Glutamatergic neuron (in vitro differentiated cells): Measurements from ENCODE around the gene SLF2. TPM values are rescaled to one million over a fixed set of nuclear protein-coding genes. Genes with fewer than 3 reads are reported as not detected.

ENCODE experiments used
- DNase-seq: peaks from one replicate; pipeline ENCODE4 v3.0.0; 2022
- H3K27ac Mint-ChIP-seq: one replicate; pipeline ENCODE4 v1.8.0; 2020; ENCODE audit warnings: mild to moderate bottlenecking, mixed read lengths, inconsistent platforms; ENCODE audit not compliant: unreplicated experiment
- H3K27me3 Mint-ChIP-seq: one replicate; pipeline ENCODE4 v1.8.0; 2020; ENCODE audit warnings: mild to moderate bottlenecking, moderate library complexity, mixed read lengths, inconsistent platforms; ENCODE audit not compliant: unreplicated experiment
- H3K36me3 Mint-ChIP-seq: one replicate; pipeline ENCODE4 v1.8.0; 2020; ENCODE audit warnings: mild to moderate bottlenecking, mixed read lengths, inconsistent platforms; ENCODE audit not compliant: unreplicated experiment
- H3K4me1 Mint-ChIP-seq: one replicate; pipeline ENCODE4 v1.8.0; 2020; ENCODE audit warnings: mild to moderate bottlenecking, low read depth, mixed read lengths, inconsistent platforms; ENCODE audit not compliant: unreplicated experiment
- H3K4me3 Mint-ChIP-seq: one replicate; pipeline ENCODE4 v1.8.0; 2020; ENCODE audit warnings: mild to moderate bottlenecking, mixed read lengths, inconsistent platforms; ENCODE audit not compliant: unreplicated experiment
- H3K9me3 Mint-ChIP-seq: one replicate; pipeline ENCODE4 v1.8.0; 2020; ENCODE audit warnings: mild to moderate bottlenecking, moderate library complexity, mixed read lengths, inconsistent platforms; ENCODE audit not compliant: unreplicated experiment
- total RNA-seq: library from RNA; stranded (reverse); fragmentation: NEBNext Ultra II Directional; extraction: Animal tissue kit (Norgen Biotek cat#: 25700); gene quantifications from one replicate; pipeline ENCODE4 v1.2.1, GENCODE V29; 2021; ENCODE audit not compliant: unreplicated experiment
- TF ChIP-seq, protein P1 (sequence below): fragments of 200-600 bp; sonication (generic); IDR thresholded peaks from one replicate; pipeline ENCODE4 v1.5.0; 2021; ENCODE audit not compliant: partially characterized antibody, unreplicated experiment

The SLF2 gene
- total RNA-seq, 1 donor from 2014 or later = 35.9 TPM

DNA sequence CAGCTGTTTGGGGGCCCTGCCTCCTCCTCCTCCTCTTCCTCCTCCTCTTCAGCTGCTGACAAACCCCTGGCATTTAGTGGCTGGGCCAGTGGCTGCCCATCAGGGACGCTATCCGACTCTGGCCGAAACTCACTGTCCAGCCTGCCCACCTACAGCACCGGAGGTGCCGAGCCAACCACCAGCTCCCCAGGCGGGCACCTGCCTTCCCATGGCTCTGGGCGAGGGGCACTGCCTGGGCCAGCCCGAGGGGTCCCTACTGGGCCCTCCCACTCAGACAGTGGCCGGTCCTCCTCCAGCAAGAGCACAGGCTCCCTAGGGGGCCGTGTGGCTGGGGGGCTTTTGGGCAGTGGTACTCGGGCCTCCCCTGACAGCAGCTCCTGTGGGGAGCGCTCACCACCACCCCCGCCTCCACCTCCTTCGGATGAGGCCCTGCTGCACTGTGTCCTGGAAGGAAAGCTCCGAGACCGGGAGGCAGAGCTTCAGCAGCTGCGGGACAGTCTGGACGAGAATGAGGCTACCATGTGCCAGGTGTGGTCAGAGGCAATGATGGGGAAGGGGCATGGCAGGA is 91.0 kb downstream of the SLF2 start:
- H3K27ac Mint-ChIP-seq = no peak overlapping the region
- H3K27me3 Mint-ChIP-seq = peaks cover 5% of the 10 kb centered on the region
- DNase-seq = no peak
- H3K36me3 Mint-ChIP-seq = no peaks in the 10 kb centered on the region
- H3K9me3 Mint-ChIP-seq = peaks cover 7% of the 10 kb centered on the region
- TF ChIP-seq, protein P1, sequence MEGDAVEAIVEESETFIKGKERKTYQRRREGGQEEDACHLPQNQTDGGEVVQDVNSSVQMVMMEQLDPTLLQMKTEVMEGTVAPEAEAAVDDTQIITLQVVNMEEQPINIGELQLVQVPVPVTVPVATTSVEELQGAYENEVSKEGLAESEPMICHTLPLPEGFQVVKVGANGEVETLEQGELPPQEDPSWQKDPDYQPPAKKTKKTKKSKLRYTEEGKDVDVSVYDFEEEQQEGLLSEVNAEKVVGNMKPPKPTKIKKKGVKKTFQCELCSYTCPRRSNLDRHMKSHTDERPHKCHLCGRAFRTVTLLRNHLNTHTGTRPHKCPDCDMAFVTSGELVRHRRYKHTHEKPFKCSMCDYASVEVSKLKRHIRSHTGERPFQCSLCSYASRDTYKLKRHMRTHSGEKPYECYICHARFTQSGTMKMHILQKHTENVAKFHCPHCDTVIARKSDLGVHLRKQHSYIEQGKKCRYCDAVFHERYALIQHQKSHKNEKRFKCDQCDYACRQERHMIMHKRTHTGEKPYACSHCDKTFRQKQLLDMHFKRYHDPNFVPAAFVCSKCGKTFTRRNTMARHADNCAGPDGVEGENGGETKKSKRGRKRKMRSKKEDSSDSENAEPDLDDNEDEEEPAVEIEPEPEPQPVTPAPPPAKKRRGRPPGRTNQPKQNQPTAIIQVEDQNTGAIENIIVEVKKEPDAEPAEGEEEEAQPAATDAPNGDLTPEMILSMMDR = no peak
- H3K4me3 Mint-ChIP-seq = no peak overlapping the region
- H3K4me1 Mint-ChIP-seq = peaks cover 13% of the 10 kb centered on the region

GRCh38 chr10:101005361-101005760 is 92.6 kb downstream of the SLF2 start:
- Mint-ChIP-seq H3K27me3 (peaks cover 4% of the 10 kb centered on the region), H3K4me3 (no peak overlapping the region), H3K9me3 (peaks cover 7% of the 10 kb centered on the region), H3K4me1 (peaks cover 13% of the 10 kb centered on the region), H3K36me3 (no peaks in the 10 kb centered on the region), H3K27ac (no peak overlapping the region)
- no peak for DNase-seq
- TF ChIP-seq, protein P1 = no peak

DNA sequence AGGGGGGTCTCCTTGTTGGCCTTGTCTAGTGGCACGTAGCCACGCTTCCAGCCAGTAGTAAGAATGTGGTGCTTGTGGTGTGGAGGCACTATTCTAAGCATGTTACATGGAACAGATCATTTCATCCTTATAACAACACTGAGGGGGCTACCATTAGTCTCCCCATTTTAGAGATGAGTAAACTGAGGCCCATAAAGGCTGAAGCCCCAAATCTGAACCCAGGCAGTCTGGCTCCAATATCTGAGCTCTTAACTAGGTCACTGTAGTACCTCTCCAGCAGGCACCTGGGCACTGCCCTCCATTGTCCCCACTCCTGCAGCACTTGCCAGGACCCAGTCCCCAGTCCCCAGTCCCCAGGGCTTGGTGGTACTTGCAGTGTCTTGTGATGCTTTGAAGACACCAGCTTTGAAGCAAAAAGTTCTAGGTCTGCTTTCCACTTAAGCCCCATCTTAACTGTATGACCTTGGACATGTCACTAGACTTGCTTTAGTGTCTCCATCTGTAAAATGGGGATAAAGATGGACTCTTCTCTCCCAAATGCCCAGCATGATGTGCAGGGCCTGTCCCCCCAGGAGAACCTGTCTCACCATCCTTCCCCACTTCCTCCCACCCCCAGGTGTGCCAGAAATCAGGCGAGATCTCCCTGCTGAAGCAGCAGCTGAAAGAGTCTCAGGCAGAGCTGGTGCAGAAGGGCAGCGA is 93.3 kb downstream of the SLF2 start:
- peaks cover 5% of the 10 kb centered on the region for H3K9me3 Mint-ChIP-seq
- peaks cover 2% of the 10 kb centered on the region for H3K27me3 Mint-ChIP-seq
- TF ChIP-seq, protein P1 = no peak
- H3K27ac Mint-ChIP-seq = no peak overlapping the region
- no peak for DNase-seq
- H3K4me3 Mint-ChIP-seq = no peak overlapping the region
- peaks cover 10% of the 10 kb centered on the region for H3K4me1 Mint-ChIP-seq
- H3K36me3 Mint-ChIP-seq = no peaks in the 10 kb centered on the region

DNA sequence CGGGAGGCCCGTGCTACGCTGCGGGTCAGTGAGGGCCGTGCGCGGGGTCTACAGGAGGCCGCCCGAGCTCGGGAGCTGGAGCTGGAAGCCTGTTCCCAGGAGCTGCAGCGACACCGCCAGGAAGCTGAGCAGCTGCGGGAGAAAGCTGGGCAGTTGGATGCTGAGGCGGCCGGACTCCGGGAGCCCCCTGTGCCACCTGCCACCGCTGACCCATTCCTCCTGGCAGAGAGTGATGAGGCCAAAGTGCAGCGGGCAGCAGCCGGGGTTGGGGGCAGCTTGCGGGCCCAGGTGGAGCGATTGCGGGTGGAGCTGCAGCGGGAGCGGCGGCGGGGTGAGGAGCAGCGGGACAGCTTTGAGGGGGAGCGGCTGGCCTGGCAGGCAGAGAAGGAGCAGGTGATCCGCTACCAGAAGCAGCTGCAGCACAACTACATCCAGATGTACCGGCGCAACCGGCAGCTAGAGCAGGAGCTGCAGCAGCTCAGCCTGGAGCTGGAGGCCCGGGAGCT is 93.9 kb downstream of the SLF2 start:
- Mint-ChIP-seq H3K36me3 (no peaks in the 10 kb centered on the region), H3K27ac (no peak overlapping the region), H3K4me1 (peaks cover 4% of the 10 kb centered on the region), H3K27me3 (no peaks in the 10 kb centered on the region), H3K4me3 (no peak overlapping the region), H3K9me3 (peaks cover 3% of the 10 kb centered on the region)
- no peak for DNase-seq
- TF ChIP-seq, protein P1 = no peak

DNA sequence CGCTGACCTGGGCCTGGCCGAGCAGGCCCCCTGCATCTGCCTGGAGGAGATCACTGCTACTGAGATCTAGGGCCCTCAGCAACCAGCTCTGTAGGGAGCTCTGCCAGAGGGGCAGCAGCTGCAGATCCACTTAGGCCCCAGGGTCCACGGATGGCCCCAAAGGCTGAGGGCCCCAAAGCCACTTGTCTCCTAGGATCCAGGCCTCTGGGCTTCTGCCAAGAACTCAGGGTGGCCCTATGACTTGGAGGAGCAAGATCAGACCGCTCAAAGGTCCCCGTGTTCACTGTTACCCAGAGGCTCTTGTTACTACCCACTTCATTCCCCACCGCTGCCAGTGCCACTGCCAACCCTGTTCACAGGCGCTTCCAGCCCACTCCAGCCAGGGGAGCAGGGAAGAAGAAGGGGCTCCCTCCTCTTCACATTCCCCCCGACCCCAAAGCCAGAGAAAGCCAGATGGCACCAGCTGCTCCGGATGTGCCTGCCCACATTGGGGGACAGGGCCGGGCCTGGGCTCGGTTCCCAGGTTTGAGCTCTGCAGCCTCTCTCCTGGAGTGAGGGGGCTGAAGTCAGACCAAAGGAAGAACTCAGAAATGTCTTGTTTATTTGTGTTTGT is 94.4 kb downstream of the SLF2 start:
- H3K9me3 Mint-ChIP-seq = peaks cover 3% of the 10 kb centered on the region
- TF ChIP-seq, protein P1 = no peak
- no peak for DNase-seq
- no peaks in the 10 kb centered on the region for H3K36me3 Mint-ChIP-seq
- no peaks in the 10 kb centered on the region for H3K27me3 Mint-ChIP-seq
- H3K27ac Mint-ChIP-seq = no peak overlapping the region
- H3K4me1 Mint-ChIP-seq = peaks cover 4% of the 10 kb centered on the region
- no peak overlapping the region for H3K4me3 Mint-ChIP-seq
